Stimulated activated CD8-positive, alpha-beta memory T cell treated with anti-CD3 and anti-CD28 coated beads, Interleukin-15, amount 100 ng/mL, for 1 hour (primary cell): ENCODE measurements around the gene ADAMTS20.
"Not testable (repeated sequence)": the region's sequence is repeated elsewhere in the genome, so short reads cannot be mapped to it uniquely, and the experiment has no call there.

Source experiments
- DNase-seq: peaks from one replicate; pipeline ENCODE4 v3.0.0-alpha.2; 2020; ENCODE audit warnings: low read depth

Gene ADAMTS20

DNA sequence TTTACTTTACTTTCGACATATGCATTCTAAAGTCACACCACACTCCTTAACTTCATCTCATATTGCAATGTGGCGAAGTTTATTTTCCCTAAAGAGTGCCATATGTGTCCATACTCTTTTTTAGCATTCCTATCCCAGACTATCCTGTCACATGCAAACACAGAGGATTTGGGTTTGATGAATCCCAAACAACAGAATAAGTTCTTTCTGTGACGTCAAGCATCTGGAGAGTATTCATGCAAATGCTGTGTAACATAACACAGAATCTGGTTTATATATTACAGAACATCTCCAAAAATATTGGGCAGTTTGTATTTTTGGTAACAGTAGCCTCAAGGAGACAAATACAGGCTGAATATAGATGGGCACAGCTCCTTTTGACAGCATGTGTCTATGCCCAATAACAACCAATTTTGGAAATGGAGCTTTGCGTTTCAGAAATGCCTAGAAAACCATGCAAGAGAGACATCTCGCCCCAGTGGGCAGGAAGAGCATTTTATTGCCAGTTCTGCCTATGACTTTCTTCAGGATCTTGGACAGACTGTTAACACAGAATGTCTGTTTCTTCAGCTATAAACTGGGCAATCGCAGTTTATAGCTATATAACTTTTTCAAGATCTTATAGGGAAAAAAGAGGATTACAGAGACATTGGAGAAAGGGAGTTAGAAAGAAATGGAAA lies 190.8 kb downstream of the ADAMTS20 start:
- no peak for DNase-seq

DNA sequence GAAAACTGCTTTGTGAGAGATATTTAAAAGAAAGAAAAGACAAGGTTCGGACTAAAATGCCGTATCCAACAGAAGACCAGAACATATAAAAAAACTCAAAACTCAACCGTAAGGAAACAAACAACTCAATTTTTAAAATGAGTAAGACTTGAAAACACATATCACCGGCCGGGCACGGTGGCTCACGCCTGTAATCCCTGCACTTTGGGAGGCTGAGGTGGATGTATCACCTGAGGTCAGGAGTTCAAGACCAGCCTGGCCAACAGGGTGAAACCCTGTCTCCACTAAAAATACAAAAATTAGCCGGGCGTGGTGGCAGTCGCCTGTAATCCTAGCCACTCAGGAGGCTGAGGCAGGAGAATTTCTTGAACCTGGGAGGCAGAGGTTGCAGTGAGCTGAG lies 192.0 kb downstream of the ADAMTS20 start:
- not testable (repeated sequence) for DNase-seq

DNA sequence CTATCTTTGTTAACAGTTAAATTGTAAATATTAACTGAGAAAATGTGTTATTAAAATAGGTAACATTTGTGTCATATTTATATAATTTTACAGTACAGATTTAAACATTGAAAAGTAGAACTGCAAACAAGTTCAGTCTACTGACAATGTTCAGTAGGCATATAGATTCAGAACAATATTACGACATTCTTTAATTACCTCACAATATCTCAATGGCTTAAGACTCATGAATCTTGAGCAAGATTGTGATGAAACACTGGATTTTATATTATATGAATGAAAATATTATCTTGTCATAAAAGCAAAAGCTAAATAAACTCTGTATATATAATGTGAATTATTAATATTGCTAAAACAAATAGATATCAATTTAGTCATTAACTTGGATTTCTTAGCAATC lies 194.9 kb downstream of the ADAMTS20 start:
- DNase-seq, result no peak

DNA sequence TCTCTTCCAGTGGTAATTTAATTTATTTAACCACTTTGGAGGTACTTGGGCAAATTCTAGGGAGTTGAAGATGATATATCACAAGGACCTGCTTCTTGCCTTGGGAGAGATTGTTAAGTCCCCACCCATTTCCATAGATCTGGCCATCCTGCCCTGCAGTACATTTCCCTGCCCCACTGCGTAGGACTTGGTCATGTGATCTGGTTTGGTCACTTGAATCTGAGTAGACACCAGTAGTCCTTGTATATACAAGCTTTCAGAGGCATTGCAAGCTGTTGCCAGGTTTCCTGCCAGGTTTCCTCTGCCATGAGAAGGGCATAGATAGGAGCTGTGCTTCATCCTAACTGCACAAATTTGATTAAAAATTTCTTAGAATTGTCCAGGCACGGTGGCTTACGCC lies 200.0 kb downstream of the ADAMTS20 start:
- no peak for DNase-seq

DNA sequence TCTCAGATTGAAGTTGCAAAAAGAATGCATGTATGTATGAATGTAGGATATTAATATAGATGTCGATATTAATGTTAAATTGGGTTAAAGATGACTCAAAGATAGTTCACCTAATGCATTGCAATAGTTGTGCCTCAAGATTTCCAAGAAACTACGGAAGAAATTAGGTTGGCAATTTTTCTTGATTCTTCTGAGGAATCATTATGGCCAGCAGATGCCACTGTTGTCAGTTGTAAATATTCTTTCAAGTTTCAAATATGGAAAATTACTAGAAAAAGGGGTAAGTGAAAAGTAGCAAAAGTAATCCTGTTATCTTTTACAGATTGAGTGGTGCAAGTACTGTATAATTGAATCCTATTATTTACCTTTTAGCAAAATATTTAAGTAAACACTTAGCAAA lies 202.1 kb downstream of the ADAMTS20 start:
- DNase-seq, result no peak

DNA sequence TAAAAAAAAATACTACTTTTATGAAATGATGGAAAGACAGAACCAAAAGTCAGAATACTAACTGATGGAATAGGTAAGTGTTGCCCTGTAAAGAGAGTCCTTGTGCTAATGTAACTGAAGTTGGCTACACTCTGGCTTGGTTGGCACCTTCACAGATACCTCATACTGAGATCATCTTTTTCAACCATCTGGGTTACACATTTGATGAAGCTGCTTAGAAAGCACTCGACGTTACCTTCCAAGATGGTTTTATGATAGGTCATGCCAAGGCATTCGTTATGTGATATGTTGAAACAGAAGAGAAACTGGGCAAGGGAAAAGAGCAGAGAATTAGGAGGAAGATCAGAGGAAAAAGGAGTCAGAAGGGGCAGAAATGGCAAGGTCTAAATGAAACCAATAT lies 203.8 kb downstream of the ADAMTS20 start:
- no peak for DNase-seq

DNA sequence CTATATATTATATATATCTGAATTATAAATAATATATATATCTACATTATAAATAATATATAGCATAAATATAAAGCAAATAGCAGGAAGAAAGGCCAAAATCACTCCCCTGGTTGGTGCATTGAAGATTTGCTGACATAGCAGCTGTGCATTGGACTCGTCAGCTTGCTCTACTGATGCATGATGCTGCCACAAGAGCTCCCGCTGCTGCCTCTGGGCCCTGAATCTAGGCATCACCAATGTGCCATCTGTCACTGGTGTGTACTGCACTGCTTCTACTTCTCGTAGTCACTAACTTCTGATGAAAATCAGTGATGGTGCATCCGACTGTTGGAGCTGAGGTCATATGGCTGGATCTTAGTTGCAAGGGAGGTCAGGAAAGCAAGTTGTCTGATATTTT lies 205.0 kb downstream of the ADAMTS20 start:
- DNase-seq, result no peak

DNA sequence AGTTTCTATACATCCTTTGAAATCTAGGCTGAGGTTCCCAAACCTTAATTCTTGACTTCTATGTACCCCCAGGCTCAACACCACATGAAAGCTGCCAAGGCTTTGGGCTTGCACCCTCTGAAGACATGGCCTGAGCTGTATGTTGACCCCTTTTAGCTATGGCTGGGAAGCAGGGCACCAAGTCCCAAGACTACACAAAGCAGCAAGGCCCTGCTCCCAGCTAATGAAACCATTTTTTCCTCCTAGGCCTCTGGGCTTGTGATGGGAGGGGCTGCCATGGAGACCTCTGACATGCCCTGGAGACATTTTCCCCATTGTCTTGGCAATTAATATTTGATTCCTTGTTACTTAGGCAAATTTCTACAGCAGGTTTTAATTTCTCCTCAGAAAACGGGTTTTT lies 207.0 kb downstream of the ADAMTS20 start:
- DNase-seq, result no peak

DNA sequence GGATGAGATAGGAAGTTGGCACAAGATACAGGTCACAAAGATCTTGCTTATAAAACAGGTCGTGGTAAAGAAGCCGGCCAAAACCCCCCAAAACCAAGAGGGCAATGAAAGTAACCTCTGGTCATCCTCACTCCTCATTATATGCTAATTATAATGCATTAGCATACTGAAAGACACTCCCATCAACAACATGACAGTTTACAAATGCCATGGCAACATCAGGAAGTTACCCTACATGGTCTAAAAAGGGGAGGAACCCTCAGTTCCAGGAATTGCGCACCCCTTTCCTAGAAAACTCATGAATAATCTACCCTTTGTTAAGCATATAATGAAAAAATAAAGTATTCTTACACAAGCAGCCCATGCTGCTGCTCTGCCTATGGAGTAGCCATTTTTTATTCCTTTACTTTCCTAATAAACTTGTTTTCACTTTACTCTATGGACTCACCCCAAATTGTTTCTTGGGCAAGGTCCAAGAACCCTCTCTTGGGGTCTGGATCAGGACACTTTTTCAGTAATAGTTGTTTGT lies 210.2 kb downstream of the ADAMTS20 start:
- DNase-seq, result not testable (repeated sequence)

DNA sequence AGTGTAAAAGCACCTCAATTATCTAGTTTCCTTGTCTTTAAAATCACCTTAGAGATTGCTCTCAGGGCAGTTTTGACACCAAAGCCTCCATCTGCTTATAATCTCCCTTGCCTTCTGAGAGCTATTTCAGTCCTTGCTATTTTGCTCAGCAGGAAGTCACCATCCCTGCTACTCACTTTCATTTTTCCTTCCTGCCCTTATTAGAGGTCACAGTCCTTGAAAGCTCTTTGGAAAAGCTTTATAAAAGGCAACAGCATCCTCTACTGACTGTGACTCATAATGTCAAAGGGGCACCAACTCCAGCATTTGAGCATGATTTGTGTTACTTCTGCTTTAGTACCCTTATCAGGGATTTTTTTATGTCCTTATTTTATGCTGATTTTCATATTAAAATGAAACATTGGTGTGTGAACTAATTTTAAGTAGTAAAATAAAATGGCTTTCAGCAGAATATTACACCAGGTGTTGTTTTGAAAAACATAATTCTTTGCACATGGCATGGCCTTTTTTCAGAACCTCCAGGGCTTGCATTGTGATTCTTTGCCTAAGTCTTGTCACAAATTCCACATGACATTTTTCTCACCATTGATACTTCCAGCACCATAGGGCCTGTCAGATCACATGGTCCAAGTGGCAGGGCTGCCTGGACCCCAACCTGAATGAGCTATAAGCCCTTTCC lies 213.0 kb downstream of the ADAMTS20 start:
- no peak for DNase-seq

DNA sequence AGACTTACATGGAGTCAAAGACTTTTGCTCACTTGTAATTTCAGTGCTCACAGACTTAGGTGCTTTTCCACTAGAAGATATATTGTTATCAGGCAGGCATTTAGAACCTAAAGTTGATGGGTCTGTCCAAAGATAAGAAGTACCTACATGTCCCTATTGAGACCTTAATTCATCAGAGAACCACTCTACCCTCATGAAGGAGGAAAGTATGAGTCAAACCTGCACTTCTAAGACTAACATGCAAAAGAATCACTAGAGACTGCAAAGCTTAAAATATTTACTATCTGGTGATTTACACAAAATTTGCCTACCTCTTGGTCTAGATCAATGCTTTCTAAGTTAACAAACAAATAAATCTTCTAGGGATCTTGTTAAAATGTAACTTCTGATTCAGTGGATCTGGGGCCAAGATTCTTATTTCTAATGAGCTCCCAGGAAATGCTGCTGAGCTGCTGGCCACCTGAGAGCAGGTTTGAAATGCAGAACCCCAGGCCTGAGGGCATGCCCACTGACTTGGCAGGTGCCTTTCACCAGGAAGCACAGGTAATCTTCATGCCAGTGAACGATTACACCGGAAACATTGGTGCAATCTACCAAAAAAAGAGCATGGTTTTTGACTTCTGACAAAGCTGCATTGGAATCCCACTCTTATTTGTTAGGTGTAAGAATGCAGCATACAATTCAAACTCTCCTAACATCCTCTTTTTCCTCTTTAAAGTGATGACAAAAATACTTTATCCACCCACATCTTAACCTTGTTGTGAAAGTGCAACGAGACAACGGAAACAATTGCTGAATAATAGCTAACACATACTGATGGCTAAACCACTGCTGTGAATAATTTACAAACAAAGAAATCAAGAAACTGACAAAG lies 214.2 kb downstream of the ADAMTS20 start:
- DNase-seq, result no peak

DNA sequence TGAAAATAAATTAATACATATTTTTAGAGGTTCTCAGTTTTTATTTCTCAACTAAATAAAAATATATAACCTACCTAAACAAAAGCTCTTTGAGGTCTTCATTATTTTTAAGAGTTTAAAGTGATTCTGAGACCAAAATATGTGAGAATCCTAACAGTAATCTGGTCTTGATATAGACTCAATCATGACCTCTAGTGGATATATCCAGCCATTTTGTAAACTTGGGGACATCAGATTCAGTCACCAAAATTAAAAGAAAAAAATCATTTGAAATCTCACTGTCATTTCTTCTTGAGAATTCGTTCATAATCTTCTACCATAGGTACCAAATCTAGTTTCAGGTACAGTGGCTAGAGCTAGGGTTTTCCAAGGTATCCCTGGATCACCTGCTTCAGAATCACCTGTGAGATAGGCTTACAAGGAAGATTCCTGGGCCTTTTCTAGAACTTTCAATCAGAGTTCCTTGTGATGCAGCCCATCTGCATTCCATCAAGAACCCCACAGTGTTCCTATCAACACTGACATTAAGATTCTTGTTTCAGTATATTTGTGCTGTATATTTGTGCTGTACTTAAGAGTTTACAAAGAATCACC lies 214.9 kb downstream of the ADAMTS20 start:
- DNase-seq, result no peak

DNA sequence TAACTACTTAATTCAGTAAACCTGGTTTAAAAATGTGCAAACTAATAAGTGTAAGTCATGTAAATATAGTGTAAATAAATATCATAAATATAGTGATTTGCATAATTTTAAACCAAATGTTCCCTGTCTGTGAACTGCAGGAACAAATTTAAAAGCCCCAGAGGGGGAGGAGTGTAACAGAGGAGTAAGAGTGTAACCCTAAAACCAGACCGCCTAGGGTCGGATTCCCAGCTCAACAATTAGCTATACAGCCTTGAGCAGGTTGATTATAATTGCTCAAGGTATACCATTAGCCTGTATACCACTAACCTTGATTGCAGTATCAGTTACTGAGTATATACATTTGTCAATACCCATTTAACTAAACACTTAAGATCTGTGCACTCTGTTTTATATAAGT lies 218.4 kb downstream of the ADAMTS20 start:
- no peak for DNase-seq

DNA sequence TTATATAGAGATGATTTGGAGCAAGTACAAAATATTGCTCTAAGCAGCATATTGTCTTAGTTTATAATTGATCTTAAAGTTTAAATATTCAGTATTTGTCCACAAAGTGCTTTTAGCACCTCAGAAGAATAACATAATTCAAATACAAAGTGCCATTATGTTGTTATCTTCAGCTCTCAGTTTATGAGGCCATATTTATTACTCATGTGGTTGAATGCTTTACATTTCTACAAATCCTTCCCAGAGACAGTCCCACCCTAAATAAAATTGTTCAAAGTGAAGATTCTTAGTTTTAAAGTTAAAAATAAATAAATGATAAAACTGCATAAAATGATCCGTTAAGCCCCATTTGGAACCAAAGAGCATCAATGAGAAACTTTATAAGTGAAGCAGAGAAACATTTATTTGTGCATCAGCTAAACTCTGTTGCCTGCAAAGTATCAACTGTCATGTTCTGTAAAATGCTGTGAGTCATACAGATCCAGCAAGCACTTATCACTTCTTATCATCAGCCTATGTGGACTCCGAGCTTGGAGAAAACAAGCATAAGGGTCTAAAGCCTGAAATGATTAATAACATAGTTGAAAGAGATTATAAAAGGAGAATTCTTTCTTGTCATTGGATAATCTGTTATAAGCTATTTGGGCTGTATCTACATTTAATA lies 218.9 kb downstream of the ADAMTS20 start:
- DNase-seq, result no peak

DNA sequence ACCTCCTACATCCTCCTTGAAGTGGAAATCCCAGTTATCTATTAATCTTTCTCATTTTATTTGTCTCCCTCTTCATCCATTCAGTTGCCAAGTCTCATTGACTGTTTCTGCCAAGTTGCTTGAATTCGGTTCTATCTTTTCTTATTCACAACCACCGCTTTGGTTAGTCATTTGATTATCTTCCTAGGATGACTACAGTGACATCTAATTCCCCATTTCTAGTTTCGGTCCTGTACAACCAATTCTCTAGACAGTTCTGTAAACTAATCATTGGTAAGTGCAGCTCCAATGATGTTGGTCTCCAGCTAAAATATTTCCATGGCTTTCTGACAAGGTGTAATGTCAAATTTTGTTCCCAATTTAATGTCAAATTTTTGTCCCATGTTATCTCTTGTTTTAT lies 220.1 kb downstream of the ADAMTS20 start:
- no peak for DNase-seq

DNA sequence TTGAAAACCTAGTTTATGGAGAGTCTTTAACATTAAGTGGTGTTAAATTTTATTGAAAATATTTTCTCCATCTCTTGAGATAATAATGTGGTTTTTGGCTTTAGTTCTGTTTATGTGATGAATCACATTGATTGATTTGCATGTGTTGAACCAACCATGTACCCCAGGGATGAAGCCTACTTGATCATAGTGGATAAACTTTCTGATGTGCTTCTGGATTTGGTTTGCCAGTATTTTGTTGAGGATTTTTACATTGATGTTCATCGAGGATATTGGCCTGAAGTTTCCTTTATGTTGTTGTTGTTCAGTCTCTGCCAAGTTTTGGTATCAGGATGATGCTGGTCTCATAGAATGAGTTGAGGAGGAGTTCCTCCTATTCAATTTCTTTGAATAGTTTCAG lies 222.6 kb downstream of the ADAMTS20 start:
- DNase-seq, result no peak

DNA sequence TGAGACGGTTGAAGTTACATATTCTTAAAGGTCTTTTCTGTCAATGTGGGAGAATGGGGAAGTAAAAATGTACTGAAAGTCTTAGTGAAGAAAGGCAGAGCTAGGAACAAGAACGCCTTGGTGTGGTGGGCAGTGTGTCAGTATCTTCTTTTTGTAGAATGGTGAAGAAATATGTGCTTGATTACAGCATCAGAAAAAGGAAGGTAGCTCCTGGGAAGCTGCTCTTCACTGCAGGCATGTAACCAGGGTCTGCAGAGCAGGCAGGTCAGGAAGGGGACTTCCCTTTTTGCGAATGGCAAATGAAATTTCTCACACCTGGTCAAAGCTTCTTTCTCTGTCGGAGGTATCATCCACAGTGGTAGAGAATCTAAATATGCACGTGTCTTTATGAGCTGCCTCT lies 226.2 kb downstream of the ADAMTS20 start:
- DNase-seq, result no peak

DNA sequence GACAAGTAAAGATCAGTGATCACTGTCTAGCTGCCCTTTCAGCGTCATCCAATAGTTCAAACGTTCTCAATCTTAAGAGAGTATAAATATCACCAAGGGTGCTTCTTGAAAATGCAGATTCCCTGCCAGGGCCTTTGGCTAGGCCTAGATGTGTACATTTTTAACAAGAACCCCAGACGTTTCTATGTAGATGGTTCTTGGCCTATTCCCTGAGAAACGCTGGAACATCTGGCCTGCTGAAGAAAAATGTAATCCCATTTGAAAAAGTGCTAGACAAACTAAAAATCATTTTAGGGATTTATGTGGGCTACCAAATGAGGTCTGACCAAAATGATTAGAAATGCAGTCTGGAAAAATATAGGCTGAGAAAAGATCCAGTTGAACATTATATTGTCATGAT lies 231.7 kb downstream of the ADAMTS20 start:
- DNase-seq, result no peak

DNA sequence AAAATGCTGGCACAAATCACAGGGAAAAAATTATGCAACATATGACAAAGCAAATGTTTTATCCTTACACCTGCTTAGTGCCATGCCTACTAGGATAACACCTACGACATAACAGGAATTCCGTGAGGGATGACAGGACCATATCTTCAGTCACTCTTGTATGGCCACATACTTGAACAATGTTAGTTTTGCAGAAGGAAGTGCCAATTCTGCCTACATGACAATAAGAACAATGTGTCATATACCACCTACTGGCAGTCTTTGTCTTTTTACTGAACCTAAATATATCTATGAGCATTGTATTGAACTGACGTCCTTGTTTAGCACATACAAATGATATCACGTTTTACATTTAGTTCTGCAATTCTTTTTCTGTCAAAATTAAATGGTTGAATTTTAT lies 234.0 kb downstream of the ADAMTS20 start:
- DNase-seq, result no peak

DNA sequence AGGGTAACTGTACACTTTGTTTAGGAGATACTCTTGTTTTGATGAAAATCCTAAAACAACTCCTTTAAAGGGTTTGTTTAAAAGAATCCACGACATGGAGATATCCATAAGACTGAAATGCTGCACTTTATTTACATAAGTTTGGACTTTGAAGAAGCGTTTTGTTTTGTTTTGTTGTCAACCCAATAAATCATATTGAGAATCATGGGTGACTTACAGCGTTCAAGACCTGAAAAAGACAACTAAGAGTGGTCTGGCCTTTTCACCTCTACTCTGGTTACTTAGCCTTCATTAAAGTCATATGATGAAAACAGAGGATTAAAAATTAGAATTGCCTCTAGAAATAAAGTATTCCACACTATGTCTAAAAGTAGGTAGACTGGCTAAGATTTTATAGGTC lies 234.8 kb downstream of the ADAMTS20 start:
- no peak for DNase-seq

DNA sequence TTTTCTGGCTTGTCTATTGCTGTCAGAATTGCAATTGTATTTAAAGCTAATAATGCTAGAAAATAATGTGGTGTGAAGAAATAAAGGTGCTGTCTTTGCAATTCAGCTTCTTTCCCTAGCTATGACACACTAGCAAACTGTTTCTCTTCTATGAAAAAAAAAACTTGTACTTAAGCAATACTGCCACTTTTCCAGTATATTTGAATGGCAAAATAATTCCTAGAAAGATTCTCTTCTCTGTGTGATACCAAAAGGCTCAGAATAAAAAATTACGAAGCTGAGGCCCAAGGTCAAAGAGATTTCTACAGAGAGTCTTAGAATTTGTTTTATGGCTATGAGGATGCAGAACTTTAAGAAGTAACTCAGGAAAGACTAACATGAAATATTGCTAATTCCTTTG lies 235.5 kb downstream of the ADAMTS20 start:
- no peak for DNase-seq

DNA sequence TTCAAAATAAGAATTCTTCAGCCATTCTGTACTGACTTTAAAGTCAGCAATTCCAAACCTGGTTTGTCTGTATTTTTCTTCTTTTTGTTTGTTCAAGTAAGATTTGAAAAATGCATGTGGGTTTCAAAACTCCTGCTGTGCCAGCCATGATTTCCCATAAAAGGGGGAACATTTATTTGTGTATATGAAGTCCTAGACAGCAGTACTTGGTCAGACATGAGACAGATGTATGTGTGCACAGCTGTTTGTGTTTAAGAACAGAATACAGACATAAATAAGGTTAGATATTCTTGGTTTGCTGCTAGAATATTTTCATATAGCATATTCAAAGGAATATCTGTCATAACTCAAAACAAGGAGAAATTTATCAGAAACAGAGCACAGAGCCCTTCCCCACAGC lies 236.0 kb downstream of the ADAMTS20 start:
- no peak for DNase-seq
